Subcutaneous adipose tissue (tissue), 4 donors: ENCODE data around the gene LRRC31. TPM values are rescaled to one million over a fixed set of nuclear protein-coding genes. Genes with fewer than 3 reads are reported as not detected.

Experiments
- total RNA-seq, 4 donors: library from RNA; depleted of rRNA; stranded (reverse); fragments of >200 nt; gene quantifications; one replicate each; pipeline ENCODE4 v1.1.0, GENCODE V29; 2016
- TF ChIP-seq, protein P1 (sequence below): fragments of 450-650 bp; IDR thresholded peaks from one replicate; pipeline ENCODE4 v1.5.1; 2016; ENCODE audit warnings: low read depth, mild to moderate bottlenecking, control low read depth, antibody characterized with exemption, moderate library complexity

Gene LRRC31
- total RNA-seq, 4 donors from 2014 or later: 0.44 TPM; not detected in 3

DNA sequence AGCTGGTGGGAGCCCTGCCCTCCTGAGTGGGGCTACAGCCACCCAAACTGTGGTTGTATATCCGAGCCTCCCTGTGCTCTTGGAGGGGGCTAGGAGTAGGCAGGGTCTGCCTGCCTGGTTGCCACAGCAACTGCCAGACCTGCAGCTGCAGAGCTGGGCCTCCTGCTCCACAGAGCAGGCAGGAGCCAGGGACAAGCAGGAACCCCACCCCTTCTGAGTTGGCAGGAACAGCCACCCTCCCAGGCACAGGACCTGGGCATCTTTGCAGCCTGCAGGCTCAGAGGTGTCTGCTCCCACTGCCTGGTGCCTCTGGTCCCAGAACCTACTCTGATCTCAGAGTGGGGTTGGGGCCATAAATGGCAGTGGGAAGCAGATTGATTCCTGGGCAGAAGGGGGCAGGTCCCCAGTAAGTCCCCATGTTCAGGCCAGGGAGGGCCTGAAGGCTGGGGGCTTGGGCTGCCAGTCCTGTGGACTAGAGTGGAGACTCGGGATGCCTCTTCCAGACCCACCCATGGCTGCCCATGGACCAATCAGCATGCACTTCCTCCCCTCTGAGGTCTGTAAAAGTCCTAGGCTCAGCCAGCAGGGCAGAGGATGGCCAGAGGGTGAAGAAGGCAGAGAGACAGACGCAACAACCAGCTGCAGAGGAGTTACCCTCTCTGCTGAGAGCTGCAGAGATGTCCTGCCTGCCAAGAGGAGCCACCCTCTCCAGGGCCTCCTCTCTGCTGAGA is 10.3 kb upstream of the LRRC31 start:
- TF ChIP-seq, protein P1, sequence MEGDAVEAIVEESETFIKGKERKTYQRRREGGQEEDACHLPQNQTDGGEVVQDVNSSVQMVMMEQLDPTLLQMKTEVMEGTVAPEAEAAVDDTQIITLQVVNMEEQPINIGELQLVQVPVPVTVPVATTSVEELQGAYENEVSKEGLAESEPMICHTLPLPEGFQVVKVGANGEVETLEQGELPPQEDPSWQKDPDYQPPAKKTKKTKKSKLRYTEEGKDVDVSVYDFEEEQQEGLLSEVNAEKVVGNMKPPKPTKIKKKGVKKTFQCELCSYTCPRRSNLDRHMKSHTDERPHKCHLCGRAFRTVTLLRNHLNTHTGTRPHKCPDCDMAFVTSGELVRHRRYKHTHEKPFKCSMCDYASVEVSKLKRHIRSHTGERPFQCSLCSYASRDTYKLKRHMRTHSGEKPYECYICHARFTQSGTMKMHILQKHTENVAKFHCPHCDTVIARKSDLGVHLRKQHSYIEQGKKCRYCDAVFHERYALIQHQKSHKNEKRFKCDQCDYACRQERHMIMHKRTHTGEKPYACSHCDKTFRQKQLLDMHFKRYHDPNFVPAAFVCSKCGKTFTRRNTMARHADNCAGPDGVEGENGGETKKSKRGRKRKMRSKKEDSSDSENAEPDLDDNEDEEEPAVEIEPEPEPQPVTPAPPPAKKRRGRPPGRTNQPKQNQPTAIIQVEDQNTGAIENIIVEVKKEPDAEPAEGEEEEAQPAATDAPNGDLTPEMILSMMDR: no peak

GRCh38 chr3:169879013-169879557 is 9.3 kb upstream of the LRRC31 start:
- TF ChIP-seq, protein P1: no peak

DNA sequence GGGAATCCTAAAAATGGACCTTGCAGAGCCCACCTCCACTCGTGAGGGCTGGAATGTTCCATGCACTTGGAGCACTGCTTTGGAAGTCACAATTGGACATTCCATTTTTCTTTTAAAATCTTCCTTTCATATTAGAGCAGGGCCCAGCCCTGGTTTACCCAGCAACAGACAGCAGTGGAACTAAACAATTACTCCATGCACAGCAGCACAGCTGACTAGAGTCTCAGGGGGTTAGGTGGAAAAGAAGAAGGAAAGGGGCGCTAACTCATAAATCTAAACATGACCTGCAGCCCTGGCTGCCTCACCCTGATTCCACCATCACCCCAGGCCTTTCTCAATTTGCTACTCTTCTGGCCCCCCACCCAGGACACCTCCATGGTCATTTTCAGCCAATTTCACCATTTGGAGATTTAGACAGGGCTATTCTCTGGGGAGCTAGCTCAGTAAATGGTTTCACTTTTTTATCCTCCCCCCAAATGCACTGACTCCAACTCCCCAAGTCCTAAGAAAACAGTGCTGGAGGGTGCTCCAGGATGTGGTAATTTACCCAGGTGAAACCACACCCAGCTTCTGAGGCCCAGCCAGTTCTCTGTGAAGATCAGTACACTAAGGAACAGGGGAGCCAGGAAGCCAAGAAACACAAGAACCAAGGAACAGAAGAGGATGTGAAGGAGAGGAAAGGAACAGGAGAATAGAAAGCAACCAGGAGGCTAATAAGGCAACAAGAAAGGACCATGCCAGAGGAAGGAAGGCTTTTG is 1.6 kb upstream of the LRRC31 start:
- TF ChIP-seq, protein P1: no peak

GRCh38 chr3:169868369-169868768 is 1.4 kb downstream of the LRRC31 start:
- TF ChIP-seq, protein P1: no peak

- TF ChIP-seq, protein P1: no peak
These were observed 2.0 kb downstream of the LRRC31 start for GRCh38 chr3:169867584-169868210.

DNA sequence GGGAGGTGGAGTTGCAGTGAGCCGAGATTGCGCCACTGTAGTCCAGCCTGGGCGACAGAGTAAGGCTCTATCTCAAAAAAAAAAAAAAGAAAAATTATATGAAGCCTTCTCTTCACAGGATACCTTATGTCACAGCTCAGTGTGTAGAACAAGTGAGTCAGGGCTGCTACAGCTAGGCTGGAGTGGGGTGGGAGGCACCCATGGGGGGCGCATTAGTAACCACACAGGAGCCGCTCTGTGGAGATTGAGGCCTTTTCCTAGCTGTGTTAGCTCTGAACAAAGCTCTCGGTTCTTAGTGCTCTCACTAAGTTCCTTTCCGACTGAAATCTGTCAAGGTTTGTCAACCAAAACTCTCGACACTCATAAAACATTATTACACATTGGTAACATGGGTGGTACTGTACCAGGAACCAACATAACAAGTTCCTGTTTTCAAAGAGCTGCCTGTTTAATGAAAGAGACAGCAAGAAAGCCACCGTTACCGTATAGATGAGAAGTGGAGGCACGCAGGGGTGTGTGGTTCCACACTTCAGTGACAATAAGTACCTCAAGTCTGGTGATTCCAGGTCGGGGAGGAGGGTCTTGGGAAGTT is 4.5 kb downstream of the LRRC31 start:
- TF ChIP-seq, protein P1: no peak

GRCh38 chr3:169864270-169864669 is 5.5 kb downstream of the LRRC31 start:
- TF ChIP-seq, protein P1: no peak
